Activated CD4-positive, alpha-beta T cell treated with anti-CD3 and anti-CD28 coated beads for 24 hours (primary cell): ENCODE measurements around the gene SGPP1.
"Not testable (repeated sequence)": the region's sequence is repeated elsewhere in the genome, so short reads cannot be mapped to it uniquely, and the experiment has no call there.

ENCODE experiments used
- DNase-seq, 2 donors: peaks; one replicate each; pipeline ENCODE4 v3.0.0-alpha.2; 2020; ENCODE audit warnings: low read depth in 2 of 2

The SGPP1 gene

DNA sequence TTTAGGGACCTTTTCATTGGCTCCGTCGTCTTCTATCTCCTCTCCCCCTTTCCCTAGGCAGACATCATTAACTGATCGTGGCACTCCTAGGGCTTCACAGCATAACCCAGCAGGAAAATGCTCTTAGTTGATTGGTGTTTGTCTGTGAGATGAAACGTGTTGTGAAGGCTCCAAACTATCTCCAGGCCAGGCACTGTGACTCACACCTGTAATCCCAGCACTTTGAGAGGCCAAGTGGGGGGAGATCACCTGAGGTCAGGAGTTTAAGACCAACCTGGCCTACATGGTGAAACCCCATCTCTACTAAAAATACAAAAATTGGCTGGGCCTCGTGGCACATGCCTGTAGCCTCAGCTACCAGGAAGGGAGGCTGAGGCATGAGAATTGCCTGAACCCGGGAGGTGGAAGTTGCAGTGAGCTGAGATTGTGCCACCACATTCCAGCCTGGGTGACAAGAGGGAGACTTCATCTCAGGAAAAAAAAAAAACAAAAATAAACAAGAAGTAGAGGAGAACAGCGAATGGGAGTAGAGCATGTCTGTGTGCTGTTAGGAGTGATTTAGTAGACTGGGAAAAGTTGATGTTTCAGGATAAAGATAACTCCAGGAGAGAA, 53.9 kb downstream of the SGPP1 start:
- no peak for DNase-seq

DNA sequence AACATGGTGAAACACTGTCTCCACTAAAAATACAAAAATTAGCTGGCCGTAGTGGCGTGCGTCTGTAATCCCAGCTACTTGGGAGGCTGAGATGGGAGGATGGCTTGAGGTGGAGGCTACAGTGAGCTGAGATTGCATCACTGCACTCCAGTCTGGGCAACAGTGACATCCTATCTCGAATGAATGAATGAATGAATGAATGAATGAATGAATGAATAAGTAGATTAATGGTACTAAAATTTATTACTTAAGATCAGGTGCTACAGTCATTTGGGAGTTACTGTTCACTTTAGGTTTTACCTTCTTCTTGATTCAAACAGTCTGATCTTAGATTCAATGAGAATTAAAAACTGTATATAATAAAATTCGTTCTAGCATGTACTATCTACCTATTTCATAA, 54.6 kb downstream of the SGPP1 start:
- DNase-seq, result no peak

- no peak for DNase-seq
These were observed 55.3 kb downstream of the SGPP1 start for GRCh38 chr14:63672417-63673180.

DNA sequence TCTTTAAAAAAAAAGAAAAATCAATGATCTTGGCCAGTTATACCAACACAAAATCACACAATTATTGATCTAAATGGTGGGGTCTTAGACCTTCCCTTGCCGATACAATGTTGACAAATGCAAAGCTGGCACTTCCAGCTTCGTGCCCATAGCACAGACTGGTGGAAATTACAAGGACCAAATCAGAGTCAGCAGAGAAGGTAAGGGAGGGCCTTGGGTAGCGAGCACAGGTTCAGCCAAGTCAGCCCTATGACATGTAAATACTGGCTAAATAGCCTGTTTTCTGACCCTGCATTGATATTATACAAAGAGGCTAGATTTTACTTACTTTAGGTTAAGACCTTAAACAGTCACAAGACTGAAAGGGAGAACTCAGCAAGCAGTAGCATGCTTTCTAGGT, 55.9 kb downstream of the SGPP1 start:
- DNase-seq, result no peak

DNA sequence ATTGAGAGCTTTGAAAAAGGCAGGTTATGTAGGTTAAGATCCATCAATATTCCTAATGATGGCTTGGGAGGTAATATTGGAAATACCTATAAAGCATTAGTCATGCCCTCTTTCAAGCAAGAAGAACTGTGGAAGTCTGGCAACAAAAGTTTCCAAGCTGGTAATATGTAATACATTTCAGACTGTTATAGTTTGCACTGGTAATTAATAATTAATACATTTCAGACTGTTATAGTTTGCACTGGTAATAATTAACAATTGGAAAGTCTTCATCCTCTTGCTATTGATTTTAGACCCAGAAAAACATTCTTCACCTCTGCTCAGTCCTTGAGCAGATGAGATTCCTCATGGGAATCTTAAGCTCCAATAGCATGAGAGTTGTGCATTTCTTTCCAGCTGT, 57.2 kb downstream of the SGPP1 start:
- DNase-seq, result no peak

GRCh38 chr14:63666335-63666734, 61.5 kb downstream of the SGPP1 start:
- no peak for DNase-seq

DNA sequence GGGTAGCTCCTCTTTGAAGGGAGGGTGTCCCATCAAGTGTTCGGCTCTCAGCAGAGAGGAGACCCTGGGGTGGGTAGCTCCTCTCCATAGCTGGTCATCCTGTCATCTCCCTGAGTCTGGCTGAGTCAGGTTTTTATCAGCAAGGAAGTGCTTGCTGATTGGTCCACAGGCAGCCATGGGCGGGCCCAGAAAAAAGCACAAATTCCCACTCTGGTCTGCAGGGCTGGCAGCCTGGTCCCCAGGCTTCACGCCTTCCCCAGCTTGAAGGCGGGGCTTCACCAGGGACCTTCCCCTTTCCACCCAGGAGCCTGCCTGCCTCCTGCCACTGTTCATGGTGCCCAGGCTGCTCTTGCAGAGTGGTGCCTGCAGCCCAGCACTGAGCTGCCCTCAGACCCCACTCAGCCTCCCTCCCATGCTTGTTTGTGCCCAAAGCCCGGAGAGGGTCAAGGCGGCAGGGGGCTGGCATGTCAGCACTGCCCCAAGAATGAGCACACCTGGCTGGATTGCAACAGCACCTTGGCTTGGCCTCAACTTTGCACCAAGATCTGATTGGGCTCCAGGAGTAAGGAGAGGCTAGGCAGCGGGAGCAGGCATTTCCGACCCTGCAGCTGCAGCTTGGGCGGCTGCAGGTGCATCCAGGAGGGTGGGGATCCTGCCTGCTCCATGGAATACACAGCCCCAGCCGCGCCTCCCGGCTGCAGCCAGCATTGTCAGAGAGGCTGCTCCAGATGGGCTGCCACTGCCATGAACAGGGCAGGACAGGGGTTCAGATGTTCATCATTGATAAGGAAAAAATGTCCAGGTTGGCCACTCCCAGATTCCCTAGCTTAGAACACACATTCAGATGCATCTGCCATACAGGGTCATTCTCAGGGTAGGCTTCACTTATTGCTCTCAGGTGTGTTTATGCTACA, 64.2 kb downstream of the SGPP1 start:
- no peak for DNase-seq

DNA sequence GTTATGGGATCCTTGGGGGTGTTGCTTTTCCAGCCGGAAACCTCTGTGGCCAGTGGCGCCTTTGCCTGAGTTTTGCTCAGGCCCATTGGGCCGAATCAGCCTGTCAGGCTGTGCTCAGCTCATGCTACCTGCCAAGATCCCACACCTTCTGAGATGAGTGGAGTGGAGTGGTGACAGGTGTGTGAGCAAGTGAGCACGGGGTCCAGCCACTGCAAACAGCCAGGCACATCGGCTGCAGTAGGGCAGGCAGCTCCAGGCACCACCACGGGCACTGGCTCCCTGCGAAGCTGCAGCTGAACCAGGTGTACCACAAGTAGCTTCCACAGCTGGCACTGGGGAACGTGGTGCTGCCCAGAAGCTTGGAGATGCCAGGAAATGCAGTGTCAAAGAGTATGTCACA, 65.1 kb downstream of the SGPP1 start:
- DNase-seq, result no peak

GRCh38 chr14:63661881-63662280, 66.0 kb downstream of the SGPP1 start:
- DNase-seq, result not testable (repeated sequence)

DNA sequence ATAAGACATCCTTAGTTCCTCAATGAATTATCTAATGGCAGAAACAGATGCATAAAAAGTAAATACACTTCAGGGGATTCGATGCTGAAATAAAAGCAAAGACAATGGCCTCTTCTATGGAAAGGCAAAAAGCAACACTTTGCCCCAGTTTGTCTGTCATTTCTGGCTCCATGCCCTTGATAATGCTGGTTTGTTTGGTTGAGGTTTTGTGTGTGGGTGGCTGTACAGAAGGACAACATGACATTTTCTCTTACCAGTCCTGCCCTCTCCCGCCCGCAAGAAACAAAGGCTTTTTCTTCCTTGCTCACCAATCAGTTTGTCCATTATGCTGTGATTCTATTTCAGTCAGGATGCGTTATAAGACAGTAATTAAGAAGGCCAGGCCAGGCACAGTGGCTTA, 68.1 kb downstream of the SGPP1 start:
- DNase-seq, result no peak

DNA sequence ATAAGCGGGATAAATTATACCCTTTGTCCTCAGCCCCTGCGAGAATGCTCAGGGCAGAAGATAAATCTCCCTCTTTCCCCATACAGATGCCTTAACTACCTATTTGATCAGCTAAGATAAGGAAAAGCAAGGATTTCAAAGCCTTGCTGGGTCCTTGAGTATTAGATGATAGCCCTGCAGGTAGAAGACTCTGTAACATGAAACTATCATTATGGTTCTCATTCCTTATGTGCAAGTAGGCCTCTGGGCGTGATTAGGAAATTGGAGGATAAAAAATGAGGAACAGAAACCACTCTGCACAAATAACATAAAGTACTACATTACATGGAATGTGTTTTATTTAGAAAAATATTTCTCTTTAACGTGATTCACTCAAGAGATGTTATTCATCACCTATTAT, 71.7 kb downstream of the SGPP1 start:
- DNase-seq, result no peak

- DNase-seq, result no peak
These were observed 72.9 kb downstream of the SGPP1 start for GRCh38 chr14:63654936-63655335.

DNA sequence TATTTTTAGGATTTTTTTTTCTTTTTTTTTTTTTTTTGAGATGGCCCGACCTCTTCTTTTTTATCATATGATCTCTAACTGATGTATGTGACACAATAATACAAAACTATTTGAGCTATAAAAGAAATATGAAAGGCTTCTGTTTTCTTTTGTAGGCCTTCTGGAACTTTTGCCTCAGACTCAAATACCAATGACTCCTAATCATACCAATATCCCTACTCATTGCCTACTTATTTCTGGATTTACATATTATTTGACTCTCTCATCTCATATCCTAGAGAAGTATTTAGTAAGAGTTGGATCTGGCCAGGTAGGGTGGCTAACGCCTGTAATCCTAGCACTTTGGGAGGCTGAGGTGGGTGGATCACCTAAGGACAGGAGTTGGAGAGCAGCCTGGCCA, 73.5 kb downstream of the SGPP1 start:
- DNase-seq, result no peak

- no peak for DNase-seq
These were observed 75.5 kb downstream of the SGPP1 start for GRCh38 chr14:63652406-63652805.

DNA sequence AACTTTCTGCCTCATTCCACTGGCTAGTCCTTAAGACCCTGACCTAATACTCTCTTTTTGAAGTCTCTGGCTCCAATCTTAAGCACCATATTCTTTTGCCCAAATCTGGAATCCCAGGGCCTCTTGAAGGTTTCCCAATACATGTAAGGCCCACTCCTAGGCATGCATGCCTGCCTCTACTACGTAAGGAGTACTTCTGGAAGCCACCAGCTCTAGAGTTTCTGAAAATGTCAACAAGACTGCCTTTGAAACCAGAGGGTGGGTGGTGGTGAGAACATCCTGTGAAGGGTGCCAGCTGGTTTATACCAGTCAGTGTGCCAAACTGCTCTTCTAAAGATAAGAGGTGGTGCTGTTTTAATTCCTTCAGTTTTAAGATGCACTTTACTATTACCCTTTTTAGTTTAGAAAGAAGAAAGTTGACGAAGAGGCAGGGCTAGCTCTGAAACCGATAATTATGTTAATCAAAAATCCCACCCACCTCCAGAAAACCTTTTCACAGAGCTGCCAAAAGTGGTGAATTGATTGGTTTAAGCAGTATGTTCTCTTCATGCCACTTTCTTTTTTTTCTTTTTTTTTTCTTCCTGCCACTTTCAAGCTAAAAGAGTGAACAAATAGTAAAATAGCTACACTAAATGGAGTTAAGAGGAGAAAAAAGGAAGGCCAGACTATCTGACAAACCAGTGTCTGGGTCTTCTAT, 77.5 kb downstream of the SGPP1 start:
- DNase-seq, result peak; percentile 6 to 25

GRCh38 chr14:63647696-63648410, 80.0 kb downstream of the SGPP1 start:
- no peak for DNase-seq

GRCh38 chr14:63644741-63645140, 83.1 kb downstream of the SGPP1 start:
- DNase-seq, result no peak

GRCh38 chr14:63642656-63643382, 85.0 kb downstream of the SGPP1 start:
- no peak for DNase-seq

- peak; percentile 38 to 65 for DNase-seq
These were observed 85.6 kb downstream of the SGPP1 start for GRCh38 chr14:63642229-63642611.

- peak; percentile 88 to 89 for DNase-seq
These were observed 86.2 kb downstream of the SGPP1 start, which contains the start of gene WDR89 for GRCh38 chr14:63641473-63642228. Gene WDR89, minus strand, starts transcription at chr14:63641871. Its CDS starts 41,929 bp downstream, at chr14:63599942.
